Choroid plexus epithelial cell (primary cell): ENCODE results near the gene HCK.

ENCODE experiments used
- DNase-seq: peaks from one replicate; pipeline ENCODE4 v3.0.0-alpha.2; 2010; ENCODE audit warnings: low read depth
- H3K4me3 ChIP-seq: 2 replicates; pipeline ENCODE4 v1.5.1; 2011; ENCODE audit warnings: low read depth, mild to moderate bottlenecking, control low read depth, low read length, moderate library complexity
- TF ChIP-seq, protein P1 (sequence below): conservative IDR thresholded peaks from 2 replicates; pipeline ENCODE4 v1.5.1; 2011; ENCODE audit warnings: low read depth, mild to moderate bottlenecking, control low read depth, inconsistent platforms, low read length, moderate library complexity

HCK gene

DNA sequence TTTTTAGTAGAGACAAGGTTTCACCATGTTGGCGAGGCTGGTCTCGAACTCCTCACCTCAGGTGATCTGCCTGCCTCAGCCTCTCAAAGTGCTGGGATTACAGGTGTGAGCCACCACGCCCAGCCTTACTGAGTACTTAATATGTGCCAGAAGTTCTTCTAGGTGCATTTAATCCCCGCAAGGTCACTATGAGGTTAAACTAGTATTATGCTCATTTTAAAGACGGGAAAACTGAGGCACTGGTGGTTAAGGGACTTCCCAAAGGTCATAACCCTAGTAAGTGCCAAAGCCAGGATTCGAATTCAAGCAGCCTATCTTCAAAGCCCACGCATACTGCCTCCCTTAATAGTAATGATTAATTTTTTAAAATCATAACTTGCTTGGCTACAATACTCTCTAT, 42.5 kb upstream of the HCK start:
- DNase-seq = no peak
- no peak overlapping the region for H3K4me3 ChIP-seq
- TF ChIP-seq, protein P1, sequence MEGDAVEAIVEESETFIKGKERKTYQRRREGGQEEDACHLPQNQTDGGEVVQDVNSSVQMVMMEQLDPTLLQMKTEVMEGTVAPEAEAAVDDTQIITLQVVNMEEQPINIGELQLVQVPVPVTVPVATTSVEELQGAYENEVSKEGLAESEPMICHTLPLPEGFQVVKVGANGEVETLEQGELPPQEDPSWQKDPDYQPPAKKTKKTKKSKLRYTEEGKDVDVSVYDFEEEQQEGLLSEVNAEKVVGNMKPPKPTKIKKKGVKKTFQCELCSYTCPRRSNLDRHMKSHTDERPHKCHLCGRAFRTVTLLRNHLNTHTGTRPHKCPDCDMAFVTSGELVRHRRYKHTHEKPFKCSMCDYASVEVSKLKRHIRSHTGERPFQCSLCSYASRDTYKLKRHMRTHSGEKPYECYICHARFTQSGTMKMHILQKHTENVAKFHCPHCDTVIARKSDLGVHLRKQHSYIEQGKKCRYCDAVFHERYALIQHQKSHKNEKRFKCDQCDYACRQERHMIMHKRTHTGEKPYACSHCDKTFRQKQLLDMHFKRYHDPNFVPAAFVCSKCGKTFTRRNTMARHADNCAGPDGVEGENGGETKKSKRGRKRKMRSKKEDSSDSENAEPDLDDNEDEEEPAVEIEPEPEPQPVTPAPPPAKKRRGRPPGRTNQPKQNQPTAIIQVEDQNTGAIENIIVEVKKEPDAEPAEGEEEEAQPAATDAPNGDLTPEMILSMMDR = no peak

DNA sequence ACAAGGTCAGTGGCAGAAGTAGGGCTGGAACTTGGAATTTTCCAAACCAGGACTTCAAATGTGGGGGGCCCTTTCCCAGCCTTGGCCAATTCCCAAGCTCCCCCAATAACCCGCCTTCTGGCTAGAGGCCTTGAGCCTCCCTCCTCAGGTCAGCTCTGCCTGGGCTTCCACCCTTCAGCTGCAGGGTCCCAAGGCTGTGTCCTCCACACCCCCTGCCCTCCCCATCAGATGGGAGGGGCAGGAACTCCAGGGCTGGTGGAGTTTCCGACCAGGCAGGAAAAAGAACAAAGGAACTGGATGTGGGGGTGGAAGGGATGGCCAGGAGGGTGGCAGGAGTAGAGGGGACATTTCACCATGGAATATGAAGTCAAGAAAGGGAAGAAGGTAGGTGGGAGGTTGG, 41.9 kb upstream of the HCK start, which contains the start of gene CCM2L:
CCM2L (plus strand) TSS at position 338 of the 400 bp plus-strand sequence; CDS start at position 355, 17 bp downstream.
- H3K4me3 ChIP-seq = no peak within 1 kb of the TSS
- TF ChIP-seq, protein P1 = no peak
- no peak for DNase-seq

DNA sequence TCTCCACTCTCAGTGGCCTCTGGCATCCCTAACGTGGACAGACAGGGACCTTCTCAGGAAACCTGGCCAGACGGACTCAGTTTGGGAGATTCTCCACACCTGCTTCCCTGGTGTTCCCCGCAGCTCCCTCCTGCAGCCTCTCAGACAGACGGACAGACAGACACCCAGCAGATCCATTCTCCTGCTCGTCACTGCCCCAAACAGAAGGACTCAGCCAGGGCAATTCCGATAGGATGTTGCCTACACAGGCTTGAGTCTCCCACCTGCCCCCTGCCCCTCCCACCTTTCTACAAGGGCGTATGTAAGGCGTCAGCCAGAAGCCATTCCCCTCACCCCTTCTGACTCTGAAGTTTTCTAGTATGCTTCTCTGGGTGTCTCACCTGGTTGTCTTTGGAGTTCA, 41.4 kb upstream of the HCK start:
- no peak overlapping the region for H3K4me3 ChIP-seq
- TF ChIP-seq, protein P1 = no peak
- no peak for DNase-seq

DNA sequence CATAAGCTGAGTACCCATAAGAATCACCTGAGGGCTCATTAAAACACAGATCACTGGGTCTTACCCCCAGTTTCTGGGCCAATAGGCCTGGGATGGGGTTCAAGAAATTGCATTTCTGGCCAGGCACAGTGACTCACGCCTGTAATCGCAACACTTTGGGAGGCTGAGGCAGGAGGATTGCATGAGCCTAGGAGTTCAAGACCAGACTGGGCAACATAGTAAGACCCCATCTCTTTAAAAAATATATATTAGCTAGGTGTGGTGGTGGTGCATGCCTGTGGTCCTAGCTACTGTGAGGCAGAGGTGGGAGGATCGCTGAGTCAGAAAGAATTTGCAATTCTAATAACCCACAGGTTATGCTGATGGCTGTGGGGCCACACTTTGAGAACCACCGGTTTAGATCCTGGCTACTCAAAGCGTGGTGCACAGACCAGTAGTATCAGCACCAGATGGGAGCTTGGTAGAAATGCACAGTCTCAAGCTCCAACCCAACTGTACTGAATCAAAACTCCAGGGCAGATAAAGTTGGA, 39.8 kb upstream of the HCK start:
- TF ChIP-seq, protein P1 = no peak
- no peak overlapping the region for H3K4me3 ChIP-seq
- DNase-seq = no peak

DNA sequence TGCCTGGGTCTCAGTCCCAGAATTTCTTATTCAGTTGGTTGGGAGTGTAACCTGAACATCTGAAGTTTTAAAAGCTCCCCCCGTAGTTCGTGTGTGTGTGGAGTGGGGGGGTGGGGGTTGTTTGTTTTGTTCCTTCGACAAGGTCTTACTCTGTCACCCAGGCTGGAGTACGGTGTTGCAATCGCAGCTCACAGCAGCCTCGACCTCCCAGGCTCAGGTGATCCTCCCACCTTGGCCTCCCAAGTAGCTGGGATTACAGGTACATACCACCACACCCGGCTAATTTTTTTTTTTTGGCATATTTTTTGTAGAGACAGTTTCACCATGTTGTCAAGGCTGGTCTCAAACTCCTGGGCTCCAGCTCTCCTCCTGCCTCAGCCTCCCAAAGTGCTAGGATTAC, 38.7 kb upstream of the HCK start:
- H3K4me3 ChIP-seq = no peak overlapping the region
- TF ChIP-seq, protein P1 = no peak
- no peak for DNase-seq

DNA sequence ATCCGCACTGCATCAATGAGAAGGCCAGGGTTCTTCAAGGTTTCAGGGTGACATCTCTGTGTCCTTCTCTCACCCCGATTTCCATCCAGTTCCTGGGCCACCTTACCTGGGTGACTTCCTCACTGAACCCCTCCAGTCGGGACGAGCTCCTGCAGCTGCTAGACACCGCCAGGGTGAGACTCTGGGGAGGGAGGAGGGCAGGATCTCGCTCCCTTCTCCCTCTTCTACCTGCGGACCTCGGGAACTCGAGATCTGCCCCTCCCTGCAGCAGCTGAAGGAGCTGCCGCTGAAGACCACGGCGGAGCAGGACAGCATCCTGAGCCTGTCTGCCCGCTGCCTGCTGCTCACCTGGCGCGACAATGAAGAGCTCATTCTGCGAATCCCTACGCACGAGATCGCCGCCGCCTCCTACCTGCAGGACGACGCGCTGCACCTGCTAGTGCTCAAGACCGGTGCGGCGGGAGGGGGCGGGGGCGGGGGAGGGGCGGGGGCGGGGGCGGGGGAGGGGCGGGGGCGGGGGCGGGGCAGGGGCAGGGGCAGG, 34.3 kb upstream of the HCK start:
- no peak for DNase-seq
- no peak overlapping the region for H3K4me3 ChIP-seq
- TF ChIP-seq, protein P1 = no peak
